Endothelial cell of umbilical vein (primary cell): ENCODE data around the gene METRN. TPM values are rescaled to one million over a fixed set of nuclear protein-coding genes. Genes with fewer than 3 reads are reported as not detected.

ENCODE experiments used
- BruUV-seq: library from RNA; stranded (reverse); fragments of 400-500 nt; replicated peaks from 2 replicates; lab custom pipeline; 2021; lab: Mats Ljungman, UMichigan
- CTCF ChIA-PET: fragments of 300-600, 350-600 bp; sonication (Branson Sonifier 250); formaldehyde crosslinking; loops from one replicate; lab custom pipeline; 2021; ENCODE audit warnings: antibody characterized with exemption, inconsistent platforms; lab: Charles Lee
- POLR2A ChIA-PET: fragments of 300-600, 350-600 bp; sonication (Branson Sonifier 250); formaldehyde crosslinking; loops from one replicate; lab custom pipeline; 2021; ENCODE audit warnings: antibody characterized with exemption, inconsistent platforms; lab: Charles Lee
- DNase-seq: peaks from one replicate; pipeline ENCODE4 v3.0.0-alpha.2; 2011; ENCODE audit warnings: low read depth, low spot score
- FAIRE-seq: peaks from 2 replicates; lab custom pipeline; 2011; peaks lifted over from hg19 to GRCh38; lab: Jason Lieb, UNC
- H2AFZ ChIP-seq: 2 replicates; pipeline ENCODE4 v1.6.0; 2012; ENCODE audit warnings: low read depth, low read length, control low read depth, inconsistent platforms
- H3K27ac ChIP-seq: 2 replicates; pipeline ENCODE4 v1.5.1; 2011; ENCODE audit warnings: low read depth, mild to moderate bottlenecking, control low read depth, low read length, moderate library complexity; ENCODE audit not compliant: insufficient read depth
- H3K27me3 ChIP-seq, 2 experiments: 2 replicates each; pipeline versions ENCODE4 v1.6.0 to v1.6.1; 2011; ENCODE audit warnings: low read length in 2 of 2, mixed read lengths in 1 of 2; ENCODE audit not compliant: control insufficient read depth in 2 of 2, insufficient read depth in 2 of 2
- H3K36me3 ChIP-seq, 2 experiments: 2 replicates in 1 of 2; 3 replicates in 1 of 2; pipeline ENCODE4 v1.5.1; 2011; ENCODE audit warnings: low read length in 2 of 2, mild to moderate bottlenecking in 1 of 2, moderate library complexity in 1 of 2; ENCODE audit not compliant: control insufficient read depth in 2 of 2, insufficient read depth in 2 of 2; ENCODE audit errors: extremely low read depth in 1 of 2
- H3K4me1 ChIP-seq: 3 replicates; pipeline ENCODE4 v1.5.1; 2011; ENCODE audit warnings: mild to moderate bottlenecking, low read length; ENCODE audit not compliant: control insufficient read depth, insufficient read depth; ENCODE audit errors: extremely low read depth
- H3K4me2 ChIP-seq: 2 replicates; pipeline ENCODE4 v1.6.1; 2011; ENCODE audit warnings: low read length, control low read depth, mixed read lengths; ENCODE audit not compliant: insufficient read depth
- H3K4me3 ChIP-seq, 3 experiments: fragments of 200-600 bp in 1 of 3; sonication (generic), shearing (Covaris generic) in 1 of 3; replicated peaks in 1 of 3; 2 replicates each; pipeline ENCODE4 v1.5.1; 2011 to 2016; ENCODE audit warnings: control low read depth in 3 of 3, low read length in 3 of 3, mild to moderate bottlenecking in 2 of 3, inconsistent platforms in 1 of 3, low read depth in 1 of 3, moderate library complexity in 1 of 3; ENCODE audit not compliant: insufficient read depth in 1 of 3
- H3K79me2 ChIP-seq: 2 replicates; pipeline ENCODE4 v1.6.0; 2012; ENCODE audit warnings: low read length, inconsistent platforms; ENCODE audit not compliant: control insufficient read depth, insufficient read depth
- H3K9ac ChIP-seq: replicated peaks from 2 replicates; pipeline ENCODE3; 2011; ENCODE audit warnings: low read length, control low read depth; ENCODE audit not compliant: insufficient read depth; ENCODE audit errors: extremely low read depth
- H3K9me1 ChIP-seq: replicated peaks from 3 replicates; pipeline ENCODE4 v1.6.0; 2011; ENCODE audit warnings: mild to moderate bottlenecking, low read length; ENCODE audit not compliant: control insufficient read depth, insufficient read depth; ENCODE audit errors: extremely low read depth
- H3K9me3 ChIP-seq: replicated peaks from 2 replicates; pipeline ENCODE4 v1.5.1; 2012; ENCODE audit warnings: low read length, inconsistent platforms; ENCODE audit not compliant: control insufficient read depth, insufficient read depth
- H4K20me1 ChIP-seq: replicated peaks from 2 replicates; pipeline ENCODE3; 2011; ENCODE audit warnings: mild to moderate bottlenecking, low read length; ENCODE audit not compliant: control insufficient read depth, insufficient read depth; ENCODE audit errors: extremely low read depth
- CTCF ChIP-seq, 2 donors: IDR thresholded peaks; 1 replicate in 1 of 2; 2 replicates in 1 of 2; pipeline ENCODE4 v1.5.1; 2011; ENCODE audit warnings: low read length in 2 of 2, mild to moderate bottlenecking in 2 of 2, moderate library complexity in 2 of 2, control low read depth in 1 of 2, inconsistent platforms in 1 of 2, low read depth in 1 of 2; ENCODE audit not compliant: insufficient read depth in 1 of 2; ENCODE audit errors: extremely low read depth in 1 of 2
- FOS ChIP-seq: IDR thresholded peaks from 2 replicates; pipeline ENCODE4 v1.6.1; 2011; ENCODE audit warnings: mild to moderate bottlenecking, low read length, moderate library complexity, borderline replicate concordance; ENCODE audit not compliant: insufficient read depth
- GATA2 ChIP-seq: IDR thresholded peaks from 2 replicates; pipeline ENCODE4 v1.7.0; 2011; ENCODE audit warnings: low read depth, mild to moderate bottlenecking, moderate library complexity, mixed read lengths, low read length; ENCODE audit not compliant: insufficient read length, insufficient read depth
- JUN ChIP-seq: IDR thresholded peaks from 2 replicates; pipeline ENCODE4 v1.6.1; 2011; ENCODE audit warnings: borderline replicate concordance, low read depth; ENCODE audit not compliant: insufficient read length, insufficient read depth
- MAX ChIP-seq: IDR thresholded peaks from 2 replicates; pipeline ENCODE4 v1.6.1; 2011; ENCODE audit not compliant: insufficient read depth, insufficient read length
- MYC ChIP-seq: IDR thresholded peaks from one replicate; pipeline ENCODE4 v1.6.1; 2011; ENCODE audit warnings: mild to moderate bottlenecking, low read depth, low read length
- POLR2A ChIP-seq: IDR thresholded peaks from 2 replicates; pipeline ENCODE4 v1.6.1; 2012; ENCODE audit warnings: low read depth, mild to moderate bottlenecking, control low read depth, low read length
- POLR2AphosphoS5 ChIP-seq: IDR thresholded peaks from 2 replicates; pipeline ENCODE4 v1.6.1; 2012; ENCODE audit warnings: low read depth, mild to moderate bottlenecking, control low read depth, low read length, moderate library complexity; ENCODE audit not compliant: insufficient read depth
- dilution Hi-C: fragments of 300-500 bp; cut with MboI; formaldehyde crosslinking; loops from one replicate; pipeline ENCODE4 v1.15.0; 2019; ENCODE audit warnings: low sequenced_read_pairs; ENCODE audit not compliant: extremely low pct_ligation_motif_present
- intact Hi-C: fragments of 100-400 bp; cut with micrococcal nuclease; formaldehyde crosslinking; loops from one replicate; pipeline ENCODE4 v1.10.0; 2022
- polyA plus RNA-seq, 4 experiments: library from polyadenylated mRNA; depleted of rRNA in 3 of 4; stranded (reverse) in 3 of 4; unstranded in 1 of 4; fragments of >200 nt; gene quantifications; 2 replicates each; pipeline versions ENCODE4 v1.2.1 to v1.2.3, GENCODE V29; 2011 to 2012; ENCODE audit warnings: missing spikeins in 1 of 4
- total RNA-seq: library from RNA; stranded (reverse); gene quantifications from 2 replicates; pipeline ENCODE4 v1.2.3, GENCODE V29; 2021

METRN gene
- total and polyA plus RNA-seq, 2 donors (not counting 3 experiments of a cell fraction or from before 2014, with no cell fraction given) = 10.0 to 16.1 TPM

GRCh38 chr16:762595-763268 is 47.8 kb downstream of the METRN start:
- no peak overlapping the region for H3K27ac ChIP-seq
- intact Hi-C loops (no loop called here), dilution Hi-C loops (no loop called here)
- H3K4me1 ChIP-seq = no peaks in the 10 kb centered on the region
- H3K79me2 ChIP-seq = no peaks in the 10 kb centered on the region
- H3K36me3 ChIP-seq = no peaks in the 10 kb centered on the region
- H3K9ac ChIP-seq = no peak overlapping the region
- no peaks in the 10 kb centered on the region for H4K20me1 ChIP-seq
- no peaks in the 10 kb centered on the region for H3K27me3 ChIP-seq
- no TSS peak for BruUV-seq
- ChIA-PET POLR2A (no interaction called here), CTCF (no interaction called here)
- TF ChIP-seq MYC (no peak), JUN (no peak), MAX (no peak), GATA2 (no peak), POLR2A (no peak), FOS (no peak), CTCF (IDR thresholded peaks at IDR 0.05; ENCODE audit: extremely low read depth in 1 of 2, insufficient read depth in 1 of 2, low read depth in 1 of 2, low read length in 2 of 2) (no peak), POLR2AphosphoS5 (no peak)
- H2AFZ ChIP-seq = no peak overlapping the region
- H3K4me2 ChIP-seq = no peak overlapping the region
- no peaks in the 10 kb centered on the region for H3K9me1 ChIP-seq
- no peak overlapping the region for H3K4me3 ChIP-seq
- DNase-seq = no peak
- H3K9me3 ChIP-seq = no peaks in the 10 kb centered on the region
- FAIRE-seq = no peak
